NCI-H2107 treated with DMSO at 0.1 percent for 48 hours (cell line): ENCODE measurements around the gene ARVCF.

Experiments used
- DNase-seq: peaks from one replicate; lab custom pipeline; 2025; ENCODE audit not compliant: unreplicated experiment; lab: John Stamatoyannopoulos, UW

Gene ARVCF

DNA sequence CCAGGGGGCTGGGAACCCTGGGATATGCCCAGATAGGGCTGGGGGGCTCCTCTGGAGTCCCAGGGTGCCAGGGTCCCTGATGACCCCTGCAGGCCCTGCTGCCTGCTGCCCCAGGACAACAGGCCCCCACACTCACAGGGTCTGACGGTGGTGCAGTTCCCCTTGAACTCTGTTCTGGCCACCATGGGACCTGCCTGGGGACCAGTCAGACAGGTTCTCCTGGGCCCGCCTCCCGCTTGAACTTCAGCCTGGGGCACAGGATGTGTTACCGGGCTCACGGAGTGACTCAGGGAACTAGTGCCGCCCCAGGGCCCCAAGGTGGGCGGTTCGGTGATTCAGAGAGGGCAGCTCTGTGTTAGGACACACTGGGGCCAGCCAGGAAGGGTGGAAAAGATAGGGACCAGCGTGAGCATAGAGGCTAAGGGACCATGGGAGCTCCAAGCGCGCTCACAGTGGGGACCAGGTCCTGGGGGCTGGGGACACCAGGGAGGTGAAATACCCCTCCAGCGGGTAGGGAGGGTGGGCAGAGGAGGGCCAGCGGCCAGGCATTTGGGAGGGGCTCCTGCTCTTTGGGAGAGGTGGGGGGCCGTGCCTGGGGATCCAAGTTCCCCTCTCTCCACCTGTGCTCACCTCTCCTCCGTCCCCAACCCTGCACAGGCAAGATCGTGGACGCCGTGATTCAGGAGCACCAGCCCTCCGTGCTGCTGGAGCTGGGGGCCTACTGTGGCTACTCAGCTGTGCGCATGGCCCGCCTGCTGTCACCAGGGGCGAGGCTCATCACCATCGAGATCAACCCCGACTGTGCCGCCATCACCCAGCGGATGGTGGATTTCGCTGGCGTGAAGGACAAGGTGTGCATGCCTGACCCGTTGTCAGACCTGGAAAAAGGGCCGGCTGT, 53.5 kb downstream of the ARVCF start:
- DNase-seq = no peak

GRCh38 chr22:19962246-19962908, 54.2 kb downstream of the ARVCF start:
- DNase-seq = no peak

GRCh38 chr22:19961868-19962245, 54.8 kb downstream of the ARVCF start:
- DNase-seq = no peak

DNA sequence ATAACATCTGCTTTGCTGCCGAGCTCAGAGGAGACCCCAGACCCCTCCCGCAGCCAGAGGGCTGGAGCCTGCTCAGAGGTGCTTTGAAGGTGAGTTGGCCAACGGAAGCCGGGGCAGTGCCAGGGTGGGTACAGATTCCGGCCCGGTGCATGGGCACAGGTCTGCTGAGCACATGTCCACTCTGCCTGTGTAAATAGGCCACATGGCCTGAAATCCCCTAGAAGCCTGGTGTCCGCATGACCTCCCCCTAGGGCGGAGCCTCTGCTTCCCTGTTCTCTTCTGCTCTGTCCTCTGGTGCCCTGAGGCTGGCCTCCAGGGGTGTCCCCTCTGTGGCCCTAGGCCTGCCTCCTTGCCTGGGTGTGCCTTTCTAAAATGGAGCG, 55.4 kb downstream of the ARVCF start:
- DNase-seq = no peak

DNA sequence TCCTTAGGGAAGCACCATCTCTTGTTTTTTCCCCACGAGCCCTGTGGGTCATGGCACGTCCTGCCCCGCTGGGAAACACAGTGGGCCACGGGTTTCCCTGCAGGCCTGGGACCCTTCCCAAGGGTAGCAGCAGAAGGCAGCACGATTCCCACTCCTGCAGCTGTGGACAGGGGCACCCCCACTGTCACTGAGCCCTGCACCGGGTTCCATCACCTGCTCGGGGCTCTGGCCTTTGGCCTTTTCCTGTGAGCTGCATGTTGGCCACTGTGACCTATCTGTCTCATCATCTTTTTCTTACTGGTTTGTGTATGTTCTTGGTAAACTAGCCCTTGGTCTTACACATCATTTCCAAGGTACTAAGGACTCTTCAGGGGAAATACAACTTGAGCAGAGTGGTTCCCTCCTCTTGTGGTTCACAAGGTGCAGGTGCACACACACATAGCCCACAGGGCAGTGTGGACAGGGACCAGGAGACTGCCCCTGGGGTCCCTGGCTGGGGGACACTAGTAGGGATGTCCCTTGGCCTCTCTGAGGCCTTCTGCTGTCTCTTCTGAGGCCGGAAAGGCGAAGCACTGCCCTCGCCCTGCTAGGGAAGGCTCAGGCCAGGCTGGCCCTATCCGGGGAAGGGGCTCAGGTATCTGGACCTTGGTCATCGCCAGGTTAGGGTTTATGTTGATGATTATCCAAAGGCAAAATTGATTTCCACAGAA, 56.0 kb downstream of the ARVCF start:
- DNase-seq = no peak

DNA sequence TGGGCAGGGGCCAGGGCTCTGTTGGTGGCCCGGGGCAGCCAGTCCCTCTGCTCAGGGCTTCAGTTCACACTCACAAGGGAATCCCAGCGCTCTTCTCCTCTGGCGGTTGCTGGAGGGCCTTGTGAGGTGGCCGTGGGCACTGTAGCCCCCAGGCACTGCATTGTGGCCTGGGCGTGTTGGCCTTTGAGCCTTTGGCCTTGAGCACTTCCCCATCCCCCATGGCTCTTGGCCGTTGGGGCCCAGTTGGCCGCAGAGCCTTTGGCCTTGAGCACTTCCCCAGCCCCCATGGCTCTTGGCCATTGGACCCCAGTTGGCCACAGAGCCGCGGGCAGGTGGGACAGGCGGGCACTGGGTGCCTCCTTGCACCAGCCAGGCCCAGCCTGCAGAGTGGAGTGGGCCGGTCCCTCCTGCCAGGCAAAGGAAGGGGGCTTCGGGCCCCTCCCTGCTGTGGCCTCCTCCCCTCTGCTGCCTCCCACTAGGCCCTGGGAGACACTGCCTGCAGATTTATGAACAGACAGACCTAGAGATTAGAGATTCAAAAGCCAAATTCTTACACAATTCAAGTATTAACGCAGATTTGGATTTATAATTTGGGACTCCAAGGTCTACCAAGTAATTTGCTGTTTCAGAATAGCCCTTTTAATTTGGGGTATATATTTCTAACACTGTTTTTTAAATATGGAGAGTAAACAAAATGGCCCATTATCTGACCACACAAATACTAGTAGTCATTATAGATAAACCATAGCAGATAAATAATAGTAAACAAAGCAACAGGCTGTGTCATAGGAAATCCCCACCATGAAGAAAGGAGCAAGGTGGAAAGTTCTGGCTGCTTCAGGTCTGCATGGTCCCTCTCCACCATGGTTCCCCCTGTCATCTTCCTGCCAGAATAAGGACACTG, 56.8 kb downstream of the ARVCF start:
- DNase-seq = no peak

DNA sequence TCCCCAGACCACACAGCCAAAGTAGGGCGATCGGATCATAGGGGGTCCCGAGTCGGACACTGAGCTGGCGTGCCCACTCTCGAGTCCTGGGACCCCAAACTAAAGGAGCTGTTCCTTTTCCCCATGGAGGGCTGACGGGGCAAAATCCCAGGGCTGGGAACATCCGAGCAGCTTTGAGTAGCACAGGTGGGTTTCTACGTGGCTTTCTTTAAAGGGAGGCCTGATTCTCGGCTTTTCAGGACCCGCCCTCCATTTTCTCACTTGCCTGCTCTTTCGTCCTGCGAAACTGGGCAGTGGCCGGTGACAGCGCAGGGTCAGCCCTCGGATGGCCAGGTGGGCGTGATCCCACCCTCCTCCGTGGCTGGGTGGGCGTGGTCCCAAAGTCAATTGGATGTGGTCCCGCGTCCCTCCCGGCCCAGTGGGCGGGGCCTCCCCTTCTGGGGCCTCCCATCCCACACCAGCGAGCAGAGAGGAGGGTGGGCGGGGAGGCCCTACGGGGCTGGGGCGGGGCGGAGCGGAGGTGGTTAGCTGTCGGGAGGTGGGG, 57.5 kb downstream of the ARVCF start:
- no peak for DNase-seq

DNA sequence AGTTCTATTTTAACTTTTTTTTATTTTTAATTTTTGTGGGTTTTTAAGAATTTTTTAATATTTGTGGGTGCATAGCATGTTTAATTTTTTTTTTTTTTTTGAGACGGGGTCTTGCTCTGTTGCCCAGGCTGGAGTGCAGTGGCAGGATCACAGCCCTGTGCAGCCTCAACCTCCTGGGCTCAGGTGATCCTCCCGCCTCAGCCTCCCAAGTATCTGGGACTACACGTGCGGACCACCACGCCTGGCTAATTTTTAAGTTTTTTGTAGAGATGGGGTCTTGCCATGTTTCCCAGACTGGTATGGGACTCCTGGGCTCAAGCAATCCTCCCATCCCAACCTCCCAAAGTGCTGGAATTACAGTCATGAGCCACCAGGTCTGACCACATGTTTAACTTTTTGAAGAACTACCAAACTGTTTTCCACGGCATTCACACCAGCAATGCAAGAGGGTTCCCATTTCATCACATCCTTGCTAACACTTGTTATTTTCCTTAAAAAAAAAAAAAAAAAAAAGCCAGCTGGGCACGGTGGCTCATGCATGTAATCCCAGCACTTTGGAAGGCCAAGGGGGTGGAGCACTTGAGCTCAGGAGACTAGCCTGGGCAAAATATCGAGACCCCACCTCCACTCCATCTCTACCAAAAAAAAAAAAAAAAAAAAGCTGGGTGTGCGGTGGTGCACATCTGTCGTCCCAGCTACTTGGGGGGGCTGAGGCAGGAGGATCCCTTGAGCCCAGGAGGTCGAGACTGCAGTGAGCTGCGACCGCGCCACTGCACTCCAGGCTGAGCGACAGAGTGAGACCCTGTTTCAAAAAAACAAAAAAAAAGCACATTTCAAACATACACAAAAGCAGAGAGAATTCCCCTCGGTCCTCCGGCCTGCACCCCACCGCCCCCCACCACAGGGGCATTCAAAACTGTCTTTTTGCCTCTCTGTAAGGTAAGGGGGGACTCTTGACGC, 58.3 kb downstream of the ARVCF start:
- DNase-seq = no peak

- no peak for DNase-seq
Observed at GRCh38 chr22:19957445-19957844, 59.2 kb downstream of the ARVCF start.

DNA sequence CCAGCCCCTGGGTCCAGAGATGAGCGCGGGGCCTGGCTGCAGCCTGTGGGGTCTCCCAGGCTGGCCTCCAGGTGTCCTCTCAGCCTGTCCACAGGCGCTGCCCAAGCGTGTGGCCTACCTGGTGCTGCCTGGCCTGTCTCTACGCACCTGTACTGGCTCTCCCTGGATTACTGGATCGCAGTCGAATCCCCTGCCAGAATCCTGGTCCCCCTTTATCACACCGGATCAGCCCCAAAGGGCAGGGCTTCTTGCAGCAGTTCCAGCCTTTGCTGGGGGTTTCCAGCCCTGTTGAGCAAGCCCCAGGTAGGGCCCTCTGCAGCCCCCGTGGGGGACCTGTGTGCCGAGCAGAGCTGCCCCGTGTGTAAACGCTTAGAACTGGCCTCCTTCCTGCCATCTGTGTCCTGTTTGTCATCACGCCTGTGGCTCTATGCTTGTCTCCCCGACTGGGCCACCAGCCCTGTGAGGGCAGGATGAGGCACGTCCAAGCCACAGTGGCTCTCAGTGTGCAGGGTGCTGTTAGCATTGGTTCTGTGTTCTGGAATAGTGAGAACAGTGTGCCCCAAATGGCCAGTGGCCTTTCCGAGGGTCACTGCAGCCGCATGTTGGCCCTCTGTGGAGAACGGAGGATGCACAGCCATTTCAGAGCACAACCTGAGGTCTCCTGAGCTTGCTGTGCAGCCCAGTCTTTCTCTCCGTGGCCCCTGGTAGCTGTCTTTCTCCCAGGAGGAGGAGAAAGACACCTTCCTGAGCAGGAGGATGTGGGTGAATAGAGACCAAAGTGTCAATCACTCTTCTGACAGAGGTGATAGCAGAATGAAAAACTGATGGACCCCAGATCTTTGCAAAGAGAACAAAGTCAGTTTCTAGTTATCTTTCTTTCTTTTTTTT, 61.1 kb downstream of the ARVCF start:
- DNase-seq = no peak

GRCh38 chr22:19951346-19951745, 65.3 kb downstream of the ARVCF start:
- DNase-seq = no peak

GRCh38 chr22:19948057-19948760, 68.4 kb downstream of the ARVCF start:
- DNase-seq = no peak

DNA sequence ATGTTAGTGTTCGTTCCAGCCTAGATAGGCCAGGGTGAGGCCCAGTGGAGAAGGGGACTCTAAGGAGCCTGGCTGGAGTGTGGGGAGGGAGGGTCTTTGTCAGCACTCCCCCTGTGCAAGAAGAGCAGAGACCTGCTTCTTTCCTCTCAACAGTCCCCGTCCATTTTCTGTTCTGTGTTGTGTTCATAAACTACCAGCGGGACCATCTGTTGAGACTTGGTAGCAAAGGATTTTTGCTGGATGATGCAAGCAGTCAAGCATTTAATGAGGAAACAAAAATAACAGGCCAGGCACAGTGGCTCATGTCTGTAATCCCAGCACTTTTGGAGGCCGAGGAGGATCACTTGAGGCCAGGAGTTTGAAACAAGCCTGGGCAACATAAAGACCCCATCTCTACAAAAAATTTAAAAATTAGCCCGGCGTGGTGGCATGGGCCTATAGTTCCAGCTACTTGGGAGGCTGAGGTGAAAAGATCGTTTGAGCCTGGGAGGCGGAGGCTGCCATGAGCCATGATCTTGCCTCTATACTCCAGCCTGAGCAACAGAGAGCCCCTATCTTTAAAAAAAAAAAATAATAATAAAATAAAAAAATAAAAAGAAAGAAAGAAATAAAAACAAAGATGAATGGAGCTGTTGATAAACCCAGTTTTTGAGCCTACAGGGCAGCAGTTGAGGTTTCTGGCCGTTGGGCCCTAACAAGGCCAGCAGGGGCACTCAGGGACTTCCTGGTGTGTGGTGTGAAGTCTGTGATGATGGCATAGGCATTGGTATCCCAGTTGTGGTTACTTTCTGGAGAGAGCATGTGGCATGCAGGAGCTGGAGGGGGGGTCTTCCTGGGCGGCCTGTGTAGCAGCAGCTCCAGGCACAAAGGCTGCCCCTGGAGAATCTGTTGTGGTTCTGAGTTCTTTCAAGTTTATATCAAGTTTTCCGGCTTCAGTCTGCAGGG, 73.3 kb downstream of the ARVCF start:
- DNase-seq = no peak

GRCh38 chr22:19942157-19943081, 74.2 kb downstream of the ARVCF start:
- no peak for DNase-seq

DNA sequence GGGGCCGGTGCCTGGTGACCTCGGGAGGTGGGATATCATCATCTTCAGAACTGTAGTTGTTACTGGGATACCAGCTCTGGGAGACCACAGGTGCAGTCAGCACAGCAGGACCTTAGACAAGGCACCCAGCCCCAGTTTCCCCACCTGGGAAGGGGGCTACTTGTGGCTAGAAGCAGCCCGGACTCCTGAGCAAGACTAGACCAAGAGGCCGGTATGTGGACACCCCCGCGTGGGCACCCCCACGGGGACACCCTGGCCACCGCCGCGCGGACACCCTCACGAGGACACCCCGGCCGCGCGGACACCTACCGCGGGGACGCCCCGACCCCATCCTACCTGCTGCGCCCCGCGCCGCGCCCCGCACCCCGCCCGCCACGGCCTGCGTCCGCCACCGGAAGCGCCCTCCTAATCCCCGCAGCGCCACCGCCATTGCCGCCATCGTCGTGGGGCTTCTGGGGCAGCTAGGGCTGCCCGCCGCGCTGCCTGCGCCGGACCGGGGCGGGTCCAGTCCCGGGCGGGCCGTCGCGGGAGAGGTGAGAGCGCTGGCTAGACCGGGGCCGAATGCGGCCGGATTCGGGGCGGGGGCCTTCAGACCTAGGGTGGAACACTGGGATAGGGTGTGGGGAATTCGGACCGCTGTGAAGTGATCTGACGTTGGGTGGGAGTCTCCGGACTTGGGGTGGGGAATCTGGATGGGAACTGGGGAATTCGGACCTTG, 75.1 kb downstream of the ARVCF start, which contains the start of the genes COMT and TXNRD2:
Gene COMT (plus strand): TSS at position 408 of the 718 bp plus-strand sequence. CDS start 20,755 bp downstream, outside the sequence.
Gene TXNRD2 (minus strand): TSS at position 454 of the 718 bp plus-strand sequence. CDS start 15 bp downstream, at position 439.
- no peak for DNase-seq
